ENCODE data around the gene GLDN. TPM values are rescaled to one million over a fixed set of nuclear protein-coding genes. Genes with fewer than 3 reads are reported as not detected.

Gene GLDN
- total RNA-seq, 2 experiments from 2014 or later, result not detected

DNA sequence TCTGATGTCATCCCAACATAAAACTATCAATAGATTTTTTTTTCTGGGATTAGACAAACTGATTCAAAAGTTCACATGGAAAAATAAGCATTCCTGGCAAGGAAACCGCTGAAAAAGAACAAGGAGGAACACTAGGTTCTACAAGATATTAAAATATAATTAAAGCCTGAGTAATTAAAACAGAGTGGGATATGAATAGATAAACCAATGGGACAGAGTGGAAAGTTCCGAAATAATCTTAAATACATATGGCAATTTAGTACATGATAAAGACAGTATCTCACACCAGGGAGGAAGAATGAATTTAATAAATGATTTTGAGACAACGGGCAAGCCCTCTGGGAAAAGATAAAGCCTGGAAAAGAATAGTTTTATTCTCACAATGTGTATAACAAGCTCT lies 4.7 kb downstream of the GLDN start:
- ChIA-PET CTCF (no interaction called here), POLR2A (no interaction called here)
- no peak for ATAC-seq
- TF ChIP-seq CTCF (IDR thresholded peaks at IDR 0.05), result no peak
- Mint-ChIP-seq H3K4me3 (no peak overlapping the region), H3K9me3 (no peaks in the 10 kb centered on the region), H3K27me3 (peaks cover 7% of the 10 kb centered on the region), H3K4me1 (ENCODE audit: low read depth) (no peaks in the 10 kb centered on the region), H3K36me3 (ENCODE audit: low read depth) (no peaks in the 10 kb centered on the region), H3K27ac (no peak overlapping the region)
- intact Hi-C loops (cut with micrococcal nuclease), result no loop called here
- no peak for DNase-seq

GRCh38 chr15:51348688-51349087 lies 7.2 kb downstream of the GLDN start:
- no peaks in the 10 kb centered on the region for H3K36me3 Mint-ChIP-seq (ENCODE audit: low read depth)
- intact Hi-C loops (cut with micrococcal nuclease), result no loop called here
- H3K27ac Mint-ChIP-seq, result no peak overlapping the region
- no peak overlapping the region for H3K4me3 Mint-ChIP-seq
- no peak for ATAC-seq
- no peak for TF ChIP-seq CTCF (IDR thresholded peaks at IDR 0.05)
- H3K27me3 Mint-ChIP-seq, result peaks cover 6% of the 10 kb centered on the region
- ChIA-PET POLR2A (no interaction called here), CTCF (no interaction called here)
- H3K4me1 Mint-ChIP-seq (ENCODE audit: low read depth), result no peaks in the 10 kb centered on the region
- DNase-seq, result no peak
- H3K9me3 Mint-ChIP-seq, result no peaks in the 10 kb centered on the region

GRCh38 chr15:51349156-51349844 lies 7.8 kb downstream of the GLDN start:
- POLR2A ChIA-PET, result no interaction called here
- Mint-ChIP-seq H3K27me3 (peaks cover 6% of the 10 kb centered on the region), H3K36me3 (ENCODE audit: low read depth) (no peaks in the 10 kb centered on the region), H3K4me1 (ENCODE audit: low read depth) (no peaks in the 10 kb centered on the region), H3K27ac (no peak overlapping the region), H3K4me3 (no peak overlapping the region), H3K9me3 (no peaks in the 10 kb centered on the region)
- ATAC-seq (no peak), DNase-seq (no peak)
- intact Hi-C loops (cut with micrococcal nuclease), result no loop called here
- TF ChIP-seq CTCF (IDR thresholded peaks at IDR 0.05), result no peak
- CTCF ChIA-PET, result no interaction called here

DNA sequence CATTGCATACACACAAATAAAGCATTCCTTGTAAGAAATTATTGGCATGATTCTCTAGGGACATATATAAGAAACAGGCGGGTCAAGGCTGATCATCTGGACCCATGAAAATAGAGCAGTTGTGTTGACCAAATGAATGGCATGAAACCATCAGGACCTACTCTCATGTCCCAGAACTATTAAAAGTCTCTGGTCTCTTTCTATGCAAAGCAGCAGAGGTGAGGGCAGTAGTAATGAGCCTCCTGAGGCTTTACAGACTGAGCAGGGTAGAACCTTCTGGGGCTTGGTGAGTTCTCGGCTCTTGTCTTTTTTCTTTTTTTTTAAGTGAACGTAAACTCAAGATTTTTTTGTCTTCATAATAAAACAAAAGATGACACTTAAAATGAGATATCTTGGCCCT lies 9.3 kb downstream of the GLDN start:
- CTCF ChIA-PET, result no interaction called here
- peaks cover 8% of the 10 kb centered on the region for H3K27me3 Mint-ChIP-seq

GRCh38 chr15:51353976-51354375 lies 12.5 kb downstream of the GLDN start:
- no peak for TF ChIP-seq CTCF (IDR thresholded peaks at IDR 0.05)
- POLR2A ChIA-PET, result no interaction called here

More for the DNA sequence above, 9.3 kb downstream of the GLDN start:
- H3K4me1 Mint-ChIP-seq (ENCODE audit: low read depth), result no peaks in the 10 kb centered on the region
- DNase-seq, result no peak
- H3K36me3 Mint-ChIP-seq (ENCODE audit: low read depth), result no peaks in the 10 kb centered on the region
- TF ChIP-seq CTCF (IDR thresholded peaks at IDR 0.05), result no peak
- H3K27ac Mint-ChIP-seq, result no peak overlapping the region
- no peak overlapping the region for H3K4me3 Mint-ChIP-seq
- ATAC-seq, result no peak
- no peaks in the 10 kb centered on the region for H3K9me3 Mint-ChIP-seq
- POLR2A ChIA-PET, result no interaction called here
- intact Hi-C loops (cut with micrococcal nuclease), result no loop called here

More at GRCh38 chr15:51353976-51354375, 12.5 kb downstream of the GLDN start:
- Mint-ChIP-seq H3K36me3 (ENCODE audit: low read depth) (no peaks in the 10 kb centered on the region), H3K4me3 (no peak overlapping the region), H3K9me3 (no peaks in the 10 kb centered on the region), H3K4me1 (ENCODE audit: low read depth) (no peaks in the 10 kb centered on the region), H3K27me3 (peaks cover 6% of the 10 kb centered on the region), H3K27ac (no peak overlapping the region)
- intact Hi-C loops (cut with micrococcal nuclease), result no loop called here
- CTCF ChIA-PET, result no interaction called here
- ATAC-seq, result no peak
- no peak for DNase-seq
